Large intestine (tissue), 3 donors: ENCODE results near the gene C10orf143. TPM values are rescaled to one million over a fixed set of nuclear protein-coding genes. Genes with fewer than 3 reads are reported as not detected.
"Not testable (repeated sequence)": the region's sequence is repeated elsewhere in the genome, so short reads cannot be mapped to it uniquely, and the experiment has no call there.

Experiments used
- DNase-seq, 2 donors: peaks; one replicate each; pipeline versions ENCODE4 v3.0.0 to v3.0.0-alpha.2; 2013
- H3K27ac ChIP-seq: one replicate; pipeline ENCODE4 v1.5.1; 2013; ENCODE audit warnings: low read length
- H3K27me3 ChIP-seq: 2 replicates; pipeline ENCODE4 v1.6.1; 2013; ENCODE audit warnings: low read length; ENCODE audit not compliant: control insufficient read depth, insufficient read depth
- H3K36me3 ChIP-seq: 2 replicates; pipeline ENCODE4 v1.6.1; 2013; ENCODE audit warnings: low read length; ENCODE audit not compliant: control insufficient read depth, insufficient read depth
- H3K4me1 ChIP-seq: one replicate; pipeline ENCODE4 v1.6.1; 2013; ENCODE audit warnings: low read length; ENCODE audit not compliant: control insufficient read depth, insufficient read depth
- H3K4me3 ChIP-seq: one replicate; pipeline ENCODE4 v1.5.1; 2013; ENCODE audit warnings: low read length
- H3K9me3 ChIP-seq: one replicate; pipeline ENCODE4 v1.6.1; 2013; ENCODE audit warnings: mild to moderate bottlenecking, low read depth, low read length, moderate library complexity; ENCODE audit not compliant: control insufficient read depth
- WGBS: methylation state at CpG from one replicate; pipeline ENCODE4 v1.1.5; 2013; ENCODE audit warnings: low lambda C conversion rate; ENCODE audit not compliant: insufficient coverage; 5-methylcytosine and 5-hydroxymethylcytosine counted together
- polyA plus RNA-seq: library from polyadenylated mRNA; unstranded; fragments of 120-200 nt; gene quantifications from one replicate; pipeline ENCODE4 v1.2.1, GENCODE V29; 2013

Gene C10orf143
- polyA plus RNA-seq, 1 donor, result 4.7 TPM

GRCh38 chr10:130137090-130137448, 26.4 kb upstream of the C10orf143 start:
- Histone ChIP-seq H3K27ac (peak overlapping the region; percentile 78), H3K4me1 (peaks cover 15% of the 10 kb centered on the region), H3K9me3 (no peaks in the 10 kb centered on the region), H3K36me3 (peaks cover 4% of the 10 kb centered on the region), H3K4me3 (peak overlapping the region; percentile 75), H3K27me3 (no peaks in the 10 kb centered on the region)
- no peak for DNase-seq
- no CpG with 5 or more reads among the region's 10 CpGs for whole genome bisulfite sequencing

- H3K27me3 ChIP-seq, result no peaks in the 10 kb centered on the region
- H3K4me3 ChIP-seq, result peak within 1 kb of the TSS; percentile 75
- H3K9me3 ChIP-seq, result no peaks in the 10 kb centered on the region
- WGBS, result no CpG with 5 or more reads among the region's 96 CpGs
- no peaks in the 10 kb centered on the region for H3K36me3 ChIP-seq
- peak; percentile 75 to 90 for DNase-seq
- peaks cover 15% of the 10 kb centered on the region for H3K4me1 ChIP-seq
- peak within 1 kb of the TSS; percentile 78 for H3K27ac ChIP-seq
Observed at GRCh38 chr10:130136226-130137089, 25.8 kb upstream of the C10orf143 start, which contains the start of gene GLRX3. Gene GLRX3, plus strand, starts transcription at chr10:130136391. Its CDS starts 30 bp downstream, at chr10:130136421.

- Histone ChIP-seq H3K4me1 (peaks cover 15% of the 10 kb centered on the region), H3K9me3 (no peaks in the 10 kb centered on the region), H3K27ac (peak overlapping the region; percentile 51), H3K36me3 (no peaks in the 10 kb centered on the region), H3K4me3 (peak overlapping the region; percentile 75), H3K27me3 (peaks cover under 1% of the 10 kb centered on the region)
- DNase-seq, result peak in 1 of 2 donors; percentile 5
- no CpG with 5 or more reads among the region's 17 CpGs for WGBS
Observed at GRCh38 chr10:130135676-130136225, 25.1 kb upstream of the C10orf143 start.

GRCh38 chr10:130128922-130129321, 18.3 kb upstream of the C10orf143 start:
- no peak for DNase-seq
- peaks cover 23% of the 10 kb centered on the region for H3K27me3 ChIP-seq
- no peak overlapping the region for H3K4me3 ChIP-seq
- H3K9me3 ChIP-seq, result no peaks in the 10 kb centered on the region
- no peaks in the 10 kb centered on the region for H3K36me3 ChIP-seq
- no CpG with 5 or more reads among the region's 27 CpGs for WGBS
- H3K4me1 ChIP-seq, result no peaks in the 10 kb centered on the region
- no peak overlapping the region for H3K27ac ChIP-seq

GRCh38 chr10:130128062-130128781, 17.6 kb upstream of the C10orf143 start:
- H3K27me3 ChIP-seq, result peaks cover 23% of the 10 kb centered on the region
- no peak overlapping the region for H3K4me3 ChIP-seq
- no CpG with 5 or more reads among the region's 3 CpGs for WGBS
- H3K4me1 ChIP-seq, result no peaks in the 10 kb centered on the region
- H3K9me3 ChIP-seq, result no peaks in the 10 kb centered on the region
- no peak for DNase-seq
- H3K27ac ChIP-seq, result no peak overlapping the region
- H3K36me3 ChIP-seq, result no peaks in the 10 kb centered on the region

- Histone ChIP-seq H3K27ac (no peak overlapping the region), H3K27me3 (peaks cover 23% of the 10 kb centered on the region), H3K4me1 (no peaks in the 10 kb centered on the region), H3K36me3 (no peaks in the 10 kb centered on the region), H3K4me3 (no peak overlapping the region), H3K9me3 (no peaks in the 10 kb centered on the region)
- 37% methylated on average over 3 of the region's 10 CpGs for WGBS
- DNase-seq, result peak in 1 of 2 donors; percentile 42
Observed at GRCh38 chr10:130127364-130128061, 16.9 kb upstream of the C10orf143 start.

GRCh38 chr10:130121486-130122079, 11.0 kb upstream of the C10orf143 start:
- Histone ChIP-seq H3K9me3 (no peaks in the 10 kb centered on the region), H3K27me3 (no peaks in the 10 kb centered on the region), H3K4me1 (no peaks in the 10 kb centered on the region), H3K36me3 (no peaks in the 10 kb centered on the region), H3K27ac (no peak overlapping the region), H3K4me3 (no peak overlapping the region)
- no peak for DNase-seq
- WGBS, result no CpG with 5 or more reads among the region's 13 CpGs

GRCh38 chr10:130117535-130117934, 6.9 kb upstream of the C10orf143 start:
- not testable (repeated sequence) for H3K27me3 ChIP-seq, H3K36me3 ChIP-seq, H3K4me1 ChIP-seq, DNase-seq, H3K4me3 ChIP-seq, H3K27ac ChIP-seq, H3K9me3 ChIP-seq
- WGBS, result 50% methylated on average over 1 of the region's 6 CpGs

- H3K27me3 ChIP-seq, H3K9me3 ChIP-seq, H3K4me3 ChIP-seq, DNase-seq, H3K27ac ChIP-seq, H3K4me1 ChIP-seq, H3K36me3 ChIP-seq: not testable (repeated sequence)
- no CpG with 5 or more reads among the region's 4 CpGs for WGBS
Observed at GRCh38 chr10:130116942-130117341, 6.3 kb upstream of the C10orf143 start.

- WGBS, result 100% methylated on average over 1 of the region's 3 CpGs
- no peak overlapping the region for H3K27ac ChIP-seq
- no peak for DNase-seq
- H3K36me3 ChIP-seq, result no peaks in the 10 kb centered on the region
- H3K4me3 ChIP-seq, result no peak overlapping the region
- no peaks in the 10 kb centered on the region for H3K9me3 ChIP-seq
- no peaks in the 10 kb centered on the region for H3K27me3 ChIP-seq
- H3K4me1 ChIP-seq, result peaks cover 16% of the 10 kb centered on the region
Observed at GRCh38 chr10:130112821-130113220, 2.2 kb upstream of the C10orf143 start.
